HG03575 (cell line): ENCODE results near the gene KCNIP4.

Experiments used
- ATAC-seq: cut with Tn5 transposase; IDR thresholded peaks from one replicate; pipeline ENCODE4 v1.9.1; 2021; ENCODE audit not compliant: unreplicated experiment, insufficient number of reproducible peaks, low FRiP score; ENCODE audit errors: extremely low read depth

The KCNIP4 gene

GRCh38 chr4:21552455-21552854 is 396.1 kb downstream of the KCNIP4 start:
- no peak for ATAC-seq

GRCh38 chr4:21544955-21545354 is 403.6 kb downstream of the KCNIP4 start:
- ATAC-seq, result no peak

DNA sequence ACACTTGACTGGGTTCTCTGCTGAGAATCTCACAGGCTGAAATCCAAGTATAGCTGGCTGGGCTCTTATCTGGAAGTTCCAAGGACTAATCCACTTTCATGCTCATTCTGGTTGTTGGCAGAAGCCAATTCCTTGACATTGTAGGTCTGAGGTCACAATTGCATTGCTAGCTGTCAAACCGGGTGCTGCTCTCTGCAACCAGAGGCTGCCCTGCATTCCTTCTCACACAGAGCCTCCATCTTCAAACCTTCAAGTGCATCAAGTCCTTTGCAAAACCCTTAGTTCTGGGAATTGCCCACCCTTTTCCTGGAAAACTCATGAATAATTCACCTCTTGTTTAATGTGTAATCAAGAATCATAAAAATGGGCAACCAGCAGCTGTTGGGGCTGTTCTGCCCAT is 404.2 kb downstream of the KCNIP4 start:
- ATAC-seq, result no peak

DNA sequence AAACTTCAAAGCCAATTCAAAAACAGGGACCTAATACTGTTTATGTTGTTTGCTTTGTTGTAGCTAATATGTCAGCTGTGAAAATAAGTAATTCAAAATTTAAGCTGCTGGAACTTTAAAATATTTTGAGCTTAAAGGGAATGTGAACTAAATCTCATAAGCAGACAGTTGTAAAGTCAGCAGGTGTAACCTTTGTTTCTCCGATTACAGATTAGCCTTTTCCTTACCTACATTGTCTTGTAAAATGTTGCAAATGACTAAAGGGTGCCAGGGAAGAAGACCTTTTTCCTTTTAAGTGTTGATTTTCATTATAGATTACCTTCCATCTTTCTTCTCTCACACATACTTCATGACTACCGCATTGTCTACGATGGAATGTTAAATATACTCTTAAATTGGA is 405.1 kb downstream of the KCNIP4 start:
- no peak for ATAC-seq

DNA sequence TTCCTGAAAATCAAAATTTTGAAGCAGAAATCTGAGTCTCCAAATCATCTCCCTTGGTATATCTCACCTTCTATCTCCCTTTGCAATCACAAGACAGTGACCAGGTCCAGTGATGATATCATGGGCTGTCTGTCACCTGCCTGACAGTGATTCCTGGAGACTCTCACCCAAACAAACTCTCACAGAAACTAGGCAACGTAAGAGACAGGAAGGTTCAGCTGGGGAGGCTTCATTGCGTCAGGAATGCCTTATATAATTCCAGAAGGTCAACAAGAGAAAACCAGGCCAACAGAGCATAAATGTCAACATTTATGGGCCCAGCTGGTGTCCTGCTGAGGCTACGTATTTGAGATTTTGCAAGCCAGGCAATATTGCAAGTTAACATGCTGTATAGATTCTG is 412.7 kb downstream of the KCNIP4 start:
- no peak for ATAC-seq

- no peak for ATAC-seq
These were observed 417.5 kb downstream of the KCNIP4 start for GRCh38 chr4:21531048-21531447.

GRCh38 chr4:21529214-21529613 is 419.4 kb downstream of the KCNIP4 start:
- ATAC-seq, result no peak

DNA sequence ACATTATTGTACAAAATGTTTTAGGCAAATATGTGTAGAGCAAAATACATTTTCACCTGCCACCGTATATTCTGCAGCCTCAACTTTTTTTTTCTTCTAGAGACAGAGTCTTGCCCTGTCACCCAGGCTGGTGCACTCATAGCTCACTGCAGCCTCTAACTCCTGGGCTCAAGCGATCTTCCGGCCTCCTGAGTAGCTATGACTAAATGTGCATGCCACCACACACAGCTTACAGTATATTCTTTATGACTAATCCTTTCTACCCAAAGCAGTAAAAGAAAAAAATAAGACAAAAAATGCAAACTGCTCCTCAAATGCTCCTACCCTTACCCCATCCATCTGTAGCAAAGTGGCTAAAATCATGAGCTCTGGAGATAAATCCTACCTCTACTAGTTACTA is 426.3 kb downstream of the KCNIP4 start:
- no peak for ATAC-seq

DNA sequence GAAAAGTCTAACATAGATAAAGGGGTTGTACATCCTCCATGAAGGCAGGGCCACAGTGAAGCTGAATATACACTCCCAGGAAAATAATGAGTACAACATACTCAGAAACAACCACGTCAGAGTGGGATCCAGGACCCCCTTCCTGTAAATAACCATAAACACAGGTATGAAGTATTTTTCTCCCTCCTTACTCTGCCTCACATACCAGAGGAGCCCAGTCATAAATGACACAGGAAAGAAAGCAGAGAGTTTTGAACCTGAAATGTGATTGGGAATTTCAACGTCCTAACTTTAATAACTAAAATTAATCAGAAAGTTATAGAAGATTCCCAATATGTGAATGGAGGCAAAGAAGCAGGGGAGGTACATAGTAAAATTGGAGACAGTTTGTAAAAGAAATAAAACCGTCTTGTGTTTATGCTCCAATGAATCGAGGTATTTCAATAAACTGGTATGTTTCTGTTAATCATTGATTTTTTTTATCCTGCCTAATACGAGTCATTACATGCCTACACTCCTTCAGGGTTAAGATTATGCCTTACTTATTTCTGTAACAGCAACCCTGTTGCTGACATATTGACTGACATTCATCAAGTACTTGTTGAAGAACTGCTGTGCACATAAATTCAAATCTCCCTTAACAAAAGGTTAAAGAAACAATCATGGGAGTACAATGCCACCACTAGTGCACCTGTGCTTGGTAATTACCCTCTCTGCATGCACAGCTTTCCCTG is 431.3 kb downstream of the KCNIP4 start:
- ATAC-seq, result no peak

DNA sequence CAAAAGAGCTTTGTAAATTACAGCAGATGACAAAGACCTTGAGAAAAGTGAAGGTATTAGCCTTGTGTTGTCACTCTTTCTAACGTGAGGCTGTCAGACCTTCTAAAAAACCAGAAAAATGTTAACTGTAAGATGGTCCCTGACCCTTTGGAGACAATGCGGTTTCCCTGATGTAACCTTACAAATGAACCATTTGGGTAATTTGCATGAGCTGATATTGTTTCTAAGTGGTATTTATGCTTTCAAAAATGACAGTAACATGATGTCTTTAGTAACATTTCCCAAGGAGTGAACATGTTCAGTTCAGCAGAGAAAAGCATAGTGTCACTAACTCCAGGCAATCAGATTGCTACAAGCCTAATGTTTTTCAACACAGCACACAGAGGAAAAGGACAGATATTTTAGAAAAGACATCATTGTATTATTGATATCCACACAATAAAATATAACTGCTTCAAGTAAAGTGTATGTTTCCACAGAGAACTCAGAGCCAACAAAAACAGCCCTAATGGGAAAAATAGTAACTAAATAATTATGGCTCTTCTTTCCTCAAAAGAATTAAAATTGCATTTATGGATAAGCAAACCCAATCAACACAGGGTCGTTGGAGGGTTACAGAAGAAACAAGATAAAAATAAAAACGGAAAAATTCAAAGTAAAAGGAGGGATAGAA is 434.4 kb downstream of the KCNIP4 start:
- no peak for ATAC-seq

DNA sequence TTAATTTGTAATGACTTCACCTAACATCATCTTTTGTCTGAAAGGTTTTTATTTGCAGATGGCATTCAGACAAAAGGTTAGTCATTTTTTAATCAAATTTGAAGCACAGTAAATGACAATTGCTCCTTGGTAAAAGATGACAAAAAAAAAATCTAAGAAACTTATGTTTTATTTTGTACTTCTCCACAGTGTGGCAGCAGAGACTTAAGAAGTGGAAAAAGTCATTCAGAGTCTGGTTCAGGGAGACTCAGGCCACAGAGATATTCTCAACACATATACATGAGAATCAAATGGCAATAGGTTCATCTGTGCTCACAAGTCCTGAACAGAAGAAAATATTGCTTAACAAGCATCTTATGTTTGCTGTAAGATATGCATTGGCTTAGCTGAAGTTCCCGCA is 436.2 kb downstream of the KCNIP4 start:
- no peak for ATAC-seq

DNA sequence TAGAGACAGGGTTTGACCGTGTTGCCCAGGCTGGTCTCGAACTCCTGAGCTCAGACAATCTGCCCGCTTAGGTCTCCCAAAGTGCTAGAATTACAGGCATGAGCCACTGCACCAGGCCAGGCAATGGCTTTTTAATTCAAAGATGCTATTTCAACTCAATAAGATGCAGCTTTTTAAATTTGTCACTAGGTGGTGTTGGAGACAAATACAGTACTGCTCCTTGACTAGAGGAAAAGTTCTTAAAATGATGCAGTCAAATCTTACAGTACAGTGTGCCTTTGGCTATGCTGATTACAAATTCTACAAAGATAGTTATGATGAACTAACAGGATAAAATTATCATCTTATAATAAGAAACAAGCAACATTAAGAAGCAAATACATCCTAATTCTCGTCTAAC is 441.1 kb downstream of the KCNIP4 start:
- no peak for ATAC-seq

GRCh38 chr4:21490682-21491081 is 457.9 kb downstream of the KCNIP4 start:
- ATAC-seq, result no peak

GRCh38 chr4:21476757-21477156 is 471.8 kb downstream of the KCNIP4 start:
- ATAC-seq, result no peak

- no peak for ATAC-seq
These were observed 474.4 kb downstream of the KCNIP4 start for GRCh38 chr4:21474195-21474594.

DNA sequence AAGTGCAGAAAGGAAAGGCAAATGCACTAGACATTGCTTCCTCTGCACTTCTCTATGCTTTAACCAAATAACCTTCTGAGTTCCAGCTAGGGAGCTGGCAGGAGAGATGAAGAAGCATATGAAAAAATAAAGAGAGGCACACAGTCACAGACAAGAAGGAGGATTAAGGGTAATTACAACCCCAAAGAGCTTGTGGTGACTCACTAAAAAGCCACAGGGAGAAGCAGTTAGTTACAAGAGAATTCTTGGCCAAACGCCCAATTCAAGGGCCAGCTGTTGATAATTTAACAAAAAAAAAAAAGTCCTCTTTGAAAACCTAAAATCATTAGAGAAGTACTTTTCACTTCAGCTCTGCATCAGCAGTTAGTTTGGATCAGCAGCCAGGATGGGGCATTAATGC is 478.0 kb downstream of the KCNIP4 start:
- ATAC-seq, result no peak

DNA sequence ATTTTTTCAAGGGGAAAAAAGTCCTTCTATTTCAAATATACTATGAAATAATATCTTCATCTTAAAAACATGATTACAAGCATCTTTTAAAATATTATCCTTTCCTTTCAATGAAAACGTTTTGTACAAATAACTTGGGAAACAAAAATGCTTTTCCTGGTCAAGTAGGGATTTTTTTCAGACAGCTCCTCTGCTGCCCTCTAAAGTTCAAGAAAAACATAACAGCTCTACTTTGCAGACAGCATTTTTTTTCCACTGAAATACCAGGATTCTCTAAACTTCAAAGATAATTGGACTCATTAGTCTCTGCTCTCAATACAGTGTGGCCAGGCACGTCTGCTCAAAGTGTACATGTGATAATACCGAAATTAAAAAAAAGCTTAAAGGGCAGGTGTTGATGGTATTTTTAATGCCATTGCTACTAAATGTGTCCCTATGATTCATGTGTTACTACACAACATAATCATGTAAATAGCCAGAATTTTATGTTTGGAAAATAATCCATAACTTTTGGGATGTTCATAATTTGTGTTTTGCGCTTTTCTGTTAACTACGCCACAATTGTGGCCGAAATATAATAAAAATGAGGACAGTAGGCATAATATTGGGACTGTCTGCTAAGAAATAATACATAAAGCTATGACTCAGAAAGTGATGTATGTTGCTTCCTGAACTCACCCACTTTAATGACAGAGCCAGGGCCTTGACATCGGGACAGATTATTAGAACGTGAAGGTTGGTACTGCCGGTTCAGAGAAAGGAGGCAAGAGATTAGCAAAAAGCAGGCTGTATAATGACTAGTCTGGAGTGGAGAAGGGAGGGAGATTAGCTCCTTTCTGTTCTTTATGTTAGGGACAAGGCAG is 478.9 kb downstream of the KCNIP4 start:
- no peak for ATAC-seq

DNA sequence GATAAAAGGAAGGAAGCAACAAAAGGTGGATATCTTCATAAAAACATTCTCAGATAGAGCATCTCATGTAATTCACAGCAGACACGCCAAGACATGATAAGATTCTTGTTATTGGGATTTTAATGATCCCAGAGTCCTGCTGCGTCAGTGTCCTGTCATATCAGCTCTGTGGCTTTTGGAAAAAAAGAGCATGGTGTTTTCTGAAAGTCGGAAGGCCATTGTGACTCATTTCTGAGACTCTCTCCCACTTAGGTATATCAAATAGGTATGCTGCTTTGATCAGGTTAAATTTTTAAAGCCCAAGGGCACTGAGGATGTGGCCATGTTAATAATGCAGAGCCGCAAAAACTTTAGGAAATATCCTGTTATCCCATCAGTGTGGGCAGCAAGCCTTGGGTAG is 481.0 kb downstream of the KCNIP4 start:
- no peak for ATAC-seq

DNA sequence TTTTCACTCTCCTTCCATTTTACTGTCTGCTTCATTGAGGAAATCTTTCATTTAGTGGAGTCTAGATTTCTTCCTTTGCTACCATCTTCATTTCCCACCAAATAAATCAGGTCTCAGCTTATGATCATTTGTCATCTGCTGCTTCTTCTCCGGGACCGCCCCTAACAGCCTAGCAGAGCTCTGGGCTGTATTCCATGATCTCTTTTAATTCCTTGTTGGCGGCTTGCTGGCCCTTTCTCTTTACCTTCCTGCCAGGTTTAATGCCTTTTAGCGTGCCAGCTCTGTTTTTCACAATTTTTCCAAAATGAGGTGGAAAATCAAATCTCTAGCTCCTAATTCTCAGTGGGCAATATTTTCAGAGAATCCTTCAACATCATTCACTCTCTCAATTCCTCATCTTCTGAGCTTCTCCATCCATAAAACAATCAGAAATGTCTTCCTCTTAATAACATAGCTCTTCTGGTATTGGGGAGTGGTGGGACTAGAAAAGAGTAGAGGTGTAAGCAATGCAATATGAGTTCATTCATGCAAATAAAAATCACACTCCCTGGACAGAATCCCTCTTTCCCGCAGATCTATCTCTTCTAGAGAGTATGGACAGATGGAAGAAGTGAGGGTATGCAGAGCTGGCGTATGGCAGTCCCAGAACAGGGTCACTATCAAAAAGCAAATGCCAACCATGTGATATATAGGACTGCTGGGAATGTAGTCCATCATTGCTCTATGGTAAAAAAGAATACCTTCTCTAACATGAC is 491.3 kb downstream of the KCNIP4 start:
- no peak for ATAC-seq
